AG20443 (cell line): Measurements from ENCODE around the gene ZNF662.
A peak's percentile ranks its signal among the peaks of the same experiment; 100 is the strongest.

Experiments used
- DNase-seq: peaks from one replicate; pipeline ENCODE4 v3.0.0; 2012; ENCODE audit warnings: low spot score, mixed read lengths

The ZNF662 gene

GRCh38 chr3:42937334-42937733, 31.4 kb downstream of the ZNF662 start:
- no peak for DNase-seq

GRCh38 chr3:42942693-42943092, 36.8 kb downstream of the ZNF662 start:
- DNase-seq: no peak

- no peak for DNase-seq
These were observed 40.1 kb downstream of the ZNF662 start for GRCh38 chr3:42946050-42946449.

GRCh38 chr3:42957573-42957972, 51.6 kb downstream of the ZNF662 start:
- no peak for DNase-seq

- peak; percentile 19 for DNase-seq
These were observed 54.3 kb downstream of the ZNF662 start for GRCh38 chr3:42960282-42960681.

GRCh38 chr3:42960786-42961185, 54.8 kb downstream of the ZNF662 start:
- DNase-seq: no peak

- DNase-seq: peak; percentile 77
These were observed 55.7 kb downstream of the ZNF662 start for GRCh38 chr3:42961633-42962032.

GRCh38 chr3:42963269-42963668, 57.3 kb downstream of the ZNF662 start:
- no peak for DNase-seq

GRCh38 chr3:42964266-42964665, 58.3 kb downstream of the ZNF662 start:
- DNase-seq: no peak
